Ishikawa (cell line): ENCODE data around the gene CEND1.
A peak's percentile ranks its signal among the peaks of the same experiment; 100 is the strongest.

ENCODE experiments used
- CEBPB ChIP-seq: IDR thresholded peaks from 2 replicates; pipeline ENCODE4 v1.6.1; 2012
- CREB1 ChIP-seq: IDR thresholded peaks from 2 replicates; pipeline ENCODE4 v1.6.1; 2012; ENCODE audit warnings: low read depth
- EGR1 ChIP-seq: IDR thresholded peaks from 2 replicates; pipeline ENCODE4 v1.6.1; 2012
- EP300 ChIP-seq: IDR thresholded peaks from 2 replicates; pipeline ENCODE4 v1.6.1; 2012; ENCODE audit warnings: borderline replicate concordance
- FOXM1 ChIP-seq: IDR thresholded peaks from 2 replicates; pipeline ENCODE4 v1.6.1; 2012; ENCODE audit warnings: low read depth, borderline replicate concordance
- NFIC ChIP-seq: IDR thresholded peaks from 2 replicates; pipeline ENCODE4 v1.6.1; 2012
- RAD21 ChIP-seq: IDR thresholded peaks from 2 replicates; pipeline ENCODE4 v1.6.1; 2012; ENCODE audit warnings: low read depth
- TAF1 ChIP-seq: IDR thresholded peaks from 2 replicates; pipeline ENCODE4 v1.6.1; 2012; ENCODE audit warnings: low read depth, mild to moderate bottlenecking
- TCF12 ChIP-seq: IDR thresholded peaks from 2 replicates; pipeline ENCODE4 v1.6.1; 2012; ENCODE audit warnings: low read depth
- TEAD4 ChIP-seq: IDR thresholded peaks from 2 replicates; pipeline ENCODE4 v1.6.1; 2012
- YY1 ChIP-seq: IDR thresholded peaks from 2 replicates; pipeline ENCODE4 v1.6.1; 2012; ENCODE audit warnings: low read depth
- ZBTB7A ChIP-seq: IDR thresholded peaks from 2 replicates; pipeline ENCODE4 v1.6.1; 2012; ENCODE audit warnings: low read depth
- TF ChIP-seq, protein P1 (sequence below): IDR thresholded peaks from 2 replicates; pipeline ENCODE4 v1.6.1; 2012
- TF ChIP-seq, protein P2 (sequence below): IDR thresholded peaks from 2 replicates; pipeline ENCODE4 v1.6.1; 2012
- TF ChIP-seq, protein P3 (sequence below): IDR thresholded peaks from 2 replicates; pipeline ENCODE4 v1.6.1; 2012; ENCODE audit warnings: low read depth, mild to moderate bottlenecking

The CEND1 gene

DNA sequence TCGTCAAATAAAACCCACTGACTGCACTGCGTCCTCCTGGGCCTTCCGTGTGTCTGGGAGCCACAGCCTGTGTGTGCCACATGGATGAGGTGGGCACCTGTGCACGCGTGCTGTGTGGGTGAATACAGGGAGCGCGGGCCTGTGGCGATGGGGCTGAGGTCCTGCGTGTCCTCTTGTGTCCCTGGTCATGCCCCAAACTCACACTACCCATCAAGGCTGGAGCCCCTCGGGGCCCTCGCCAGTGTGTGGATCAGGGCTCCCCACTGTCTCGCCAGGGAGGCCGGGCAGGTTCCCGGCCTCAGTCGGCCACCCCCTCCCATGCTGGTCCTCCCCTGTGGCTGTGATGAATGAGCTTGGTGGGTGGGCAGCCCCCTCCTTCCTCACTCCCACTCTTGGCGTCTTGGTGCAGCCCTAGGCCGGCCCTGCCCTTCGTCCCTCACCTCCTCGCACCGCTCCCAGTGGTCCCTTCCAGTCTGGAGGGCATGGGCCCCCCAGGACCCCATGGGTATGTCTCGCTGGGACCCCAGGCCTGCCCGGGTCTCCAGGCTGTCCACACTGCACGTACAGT lies 42.2 kb upstream of the CEND1 start:
- TF ChIP-seq TAF1 (no peak), ZBTB7A (peak; percentile 84; the same call in 1 of the 2 replicates), CEBPB (no peak)

GRCh38 chr11:831118-831864 lies 41.4 kb upstream of the CEND1 start:
- TF ChIP-seq, protein P1, sequence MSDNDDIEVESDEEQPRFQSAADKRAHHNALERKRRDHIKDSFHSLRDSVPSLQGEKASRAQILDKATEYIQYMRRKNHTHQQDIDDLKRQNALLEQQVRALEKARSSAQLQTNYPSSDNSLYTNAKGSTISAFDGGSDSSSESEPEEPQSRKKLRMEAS: no peak
- TF ChIP-seq EP300: no peak
- TF ChIP-seq FOXM1: no peak
- TF ChIP-seq RAD21: no peak
- TF ChIP-seq ZBTB7A: no peak
- TF ChIP-seq CEBPB: no peak
- no peak for TF ChIP-seq YY1
- TF ChIP-seq, protein P2, sequence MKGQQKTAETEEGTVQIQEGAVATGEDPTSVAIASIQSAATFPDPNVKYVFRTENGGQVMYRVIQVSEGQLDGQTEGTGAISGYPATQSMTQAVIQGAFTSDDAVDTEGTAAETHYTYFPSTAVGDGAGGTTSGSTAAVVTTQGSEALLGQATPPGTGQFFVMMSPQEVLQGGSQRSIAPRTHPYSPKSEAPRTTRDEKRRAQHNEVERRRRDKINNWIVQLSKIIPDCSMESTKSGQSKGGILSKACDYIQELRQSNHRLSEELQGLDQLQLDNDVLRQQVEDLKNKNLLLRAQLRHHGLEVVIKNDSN: no peak
- no peak for TF ChIP-seq NFIC
- TF ChIP-seq TAF1: no peak
- TF ChIP-seq TEAD4: no peak
- TF ChIP-seq CREB1: no peak
- TF ChIP-seq EGR1: no peak
- no peak for TF ChIP-seq TCF12
- TF ChIP-seq, protein P3, sequence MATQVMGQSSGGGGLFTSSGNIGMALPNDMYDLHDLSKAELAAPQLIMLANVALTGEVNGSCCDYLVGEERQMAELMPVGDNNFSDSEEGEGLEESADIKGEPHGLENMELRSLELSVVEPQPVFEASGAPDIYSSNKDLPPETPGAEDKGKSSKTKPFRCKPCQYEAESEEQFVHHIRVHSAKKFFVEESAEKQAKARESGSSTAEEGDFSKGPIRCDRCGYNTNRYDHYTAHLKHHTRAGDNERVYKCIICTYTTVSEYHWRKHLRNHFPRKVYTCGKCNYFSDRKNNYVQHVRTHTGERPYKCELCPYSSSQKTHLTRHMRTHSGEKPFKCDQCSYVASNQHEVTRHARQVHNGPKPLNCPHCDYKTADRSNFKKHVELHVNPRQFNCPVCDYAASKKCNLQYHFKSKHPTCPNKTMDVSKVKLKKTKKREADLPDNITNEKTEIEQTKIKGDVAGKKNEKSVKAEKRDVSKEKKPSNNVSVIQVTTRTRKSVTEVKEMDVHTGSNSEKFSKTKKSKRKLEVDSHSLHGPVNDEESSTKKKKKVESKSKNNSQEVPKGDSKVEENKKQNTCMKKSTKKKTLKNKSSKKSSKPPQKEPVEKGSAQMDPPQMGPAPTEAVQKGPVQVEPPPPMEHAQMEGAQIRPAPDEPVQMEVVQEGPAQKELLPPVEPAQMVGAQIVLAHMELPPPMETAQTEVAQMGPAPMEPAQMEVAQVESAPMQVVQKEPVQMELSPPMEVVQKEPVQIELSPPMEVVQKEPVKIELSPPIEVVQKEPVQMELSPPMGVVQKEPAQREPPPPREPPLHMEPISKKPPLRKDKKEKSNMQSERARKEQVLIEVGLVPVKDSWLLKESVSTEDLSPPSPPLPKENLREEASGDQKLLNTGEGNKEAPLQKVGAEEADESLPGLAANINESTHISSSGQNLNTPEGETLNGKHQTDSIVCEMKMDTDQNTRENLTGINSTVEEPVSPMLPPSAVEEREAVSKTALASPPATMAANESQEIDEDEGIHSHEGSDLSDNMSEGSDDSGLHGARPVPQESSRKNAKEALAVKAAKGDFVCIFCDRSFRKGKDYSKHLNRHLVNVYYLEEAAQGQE: no peak

- TF ChIP-seq EP300 (no peak), RAD21 (no peak), EGR1 (no peak), TAF1 (no peak)
These were observed 40.6 kb upstream of the CEND1 start for GRCh38 chr11:830295-831117.

GRCh38 chr11:829847-830294 lies 40.0 kb upstream of the CEND1 start:
- TF ChIP-seq ZBTB7A (no peak), CEBPB (no peak), TEAD4 (no peak), TCF12 (no peak), EGR1 (no peak), NFIC (no peak)
- TF ChIP-seq, protein P2: no peak

DNA sequence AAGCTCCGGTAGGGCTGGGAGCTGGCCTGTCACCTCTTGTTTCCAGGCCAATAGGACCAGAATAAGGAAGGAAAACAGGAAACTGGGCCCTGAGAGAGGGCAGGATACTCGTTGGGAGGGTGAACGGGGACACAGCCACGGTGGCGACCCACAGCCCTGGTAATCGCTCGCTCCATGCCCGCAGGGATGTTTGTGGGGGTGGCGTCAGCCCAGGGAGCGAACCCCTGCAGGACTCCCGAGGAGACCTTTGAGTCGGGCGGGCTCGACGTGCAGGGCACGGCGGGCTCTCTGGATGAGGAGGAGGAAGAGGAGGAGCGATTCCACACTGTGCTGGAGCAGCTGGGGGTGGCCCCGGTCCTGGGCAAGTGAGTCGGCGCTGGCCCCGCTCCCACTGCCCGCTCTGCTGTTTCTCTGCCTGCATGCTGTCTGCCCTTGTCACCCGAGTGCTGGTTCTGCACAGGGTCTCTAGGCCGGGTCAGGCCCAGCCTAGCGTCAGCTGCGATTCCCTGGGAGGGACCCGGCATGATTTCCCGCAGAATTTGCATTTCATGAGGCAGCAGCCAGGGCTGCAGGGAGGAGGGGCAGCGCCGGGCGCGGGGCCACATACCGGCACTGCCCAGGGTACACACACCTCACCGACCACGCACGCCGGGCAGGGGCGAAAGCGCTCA lies 39.4 kb upstream of the CEND1 start:
- TF ChIP-seq TAF1: no peak
- no peak for TF ChIP-seq CREB1
- no peak for TF ChIP-seq EGR1
- TF ChIP-seq, protein P3: no peak
- TF ChIP-seq ZBTB7A: no peak
- TF ChIP-seq TCF12: no peak
- TF ChIP-seq, protein P1: no peak
- TF ChIP-seq CEBPB: no peak
- no peak for TF ChIP-seq YY1
- TF ChIP-seq TEAD4: no peak
- TF ChIP-seq, protein P2: no peak
- TF ChIP-seq FOXM1: no peak
- no peak for TF ChIP-seq EP300
- no peak for TF ChIP-seq RAD21
- TF ChIP-seq NFIC: no peak
